Measurements from ENCODE around the gene IL1RAPL1.

- TF ChIP-seq YY1 (IDR thresholded peaks at IDR 0.05; ENCODE audit: insufficient read depth, insufficient read length) = no peak
- no peak for TF ChIP-seq SUZ12 (IDR thresholded peaks at IDR 0.05; ENCODE audit: extremely low read depth, insufficient read depth, insufficient read length)
These were observed 881.8 kb downstream of the IL1RAPL1 start for GRCh38 chrX:29468911-29469494.

All from NT2/D1 (cell line).